ENCODE results near the gene TBCCD1. TPM values are rescaled to one million over a fixed set of nuclear protein-coding genes. Genes with fewer than 3 reads are reported as not detected.

TBCCD1 gene
- total RNA-seq = 15.6 and 20.0 TPM in 2 replicates

DNA sequence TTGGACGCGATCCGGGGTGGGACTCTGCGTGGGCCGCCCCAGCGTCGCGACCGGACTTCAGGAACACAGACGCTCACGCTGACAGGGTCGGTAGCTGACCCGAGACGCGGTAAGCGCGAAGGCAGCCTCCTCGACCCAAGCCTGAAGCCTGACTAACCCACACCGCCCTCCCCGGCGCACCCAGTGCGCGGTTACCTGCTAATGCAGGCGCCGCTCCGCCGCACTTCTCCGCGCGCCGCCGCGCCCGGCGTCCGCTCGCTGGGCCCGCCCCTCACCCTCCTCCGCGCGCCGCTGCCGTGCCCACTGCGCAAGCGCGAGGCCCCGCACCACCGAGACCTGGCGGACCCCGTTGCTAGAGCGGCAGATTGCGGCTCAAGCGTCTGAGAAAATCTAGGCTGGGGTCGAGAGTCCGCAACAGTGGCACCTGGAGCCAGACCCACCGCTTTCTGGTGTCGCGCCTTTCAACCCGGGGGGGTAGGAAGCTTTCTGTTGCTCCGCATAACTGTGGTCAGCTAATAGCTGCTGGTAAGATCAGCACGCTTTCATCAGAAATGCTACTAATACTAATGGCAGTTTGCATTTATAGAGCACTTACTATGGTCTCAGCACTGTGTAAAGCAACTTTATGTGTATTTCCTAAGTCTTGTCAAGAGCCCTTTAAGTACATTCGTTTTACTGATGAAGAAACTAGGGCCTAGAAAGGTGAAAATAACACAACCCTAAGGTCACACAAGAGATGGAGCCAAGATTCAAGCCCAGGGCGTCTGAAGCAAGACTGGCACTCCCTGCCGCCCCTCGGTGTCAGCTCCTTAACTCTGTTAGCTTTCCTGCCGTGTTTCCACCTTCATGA, at the start of gene TBCCD1:
Gene TBCCD1 (minus strand): TSS at position 268 of the 850 bp plus-strand sequence. CDS start 3,010 bp downstream, outside the sequence.
- Histone ChIP-seq H3K27me3 (ENCODE audit: insufficient read depth, low read length) (no peaks in the 10 kb centered on the region), H3K79me2 (ENCODE audit: insufficient read depth, low read length) (peaks cover 54% of the 10 kb centered on the region), H3K4me1 (ENCODE audit: insufficient read depth, low read length) (peaks cover 22% of the 10 kb centered on the region)

GRCh38 chr3:186616299-186616617, 49.1 kb upstream of the TBCCD1 start:
- no peaks in the 10 kb centered on the region for H3K36me3 ChIP-seq (ENCODE audit: insufficient read depth, low read length)
- no peak overlapping the region for H3K4me3 ChIP-seq (ENCODE audit: insufficient read depth, low read length)
- H2AFZ ChIP-seq (ENCODE audit: low read length) = no peak overlapping the region
- no peak overlapping the region for H3K4me2 ChIP-seq (ENCODE audit: insufficient read depth, low read length)
- no peaks in the 10 kb centered on the region for H3K79me2 ChIP-seq (ENCODE audit: insufficient read depth, low read length)
- no peaks in the 10 kb centered on the region for H4K20me1 ChIP-seq (ENCODE audit: insufficient read depth, low read length)
- H3K9me3 ChIP-seq (ENCODE audit: low read depth, low read length) = no peaks in the 10 kb centered on the region
- peaks cover 6% of the 10 kb centered on the region for H3K4me1 ChIP-seq (ENCODE audit: insufficient read depth, low read length)
- TF ChIP-seq, protein P1, sequence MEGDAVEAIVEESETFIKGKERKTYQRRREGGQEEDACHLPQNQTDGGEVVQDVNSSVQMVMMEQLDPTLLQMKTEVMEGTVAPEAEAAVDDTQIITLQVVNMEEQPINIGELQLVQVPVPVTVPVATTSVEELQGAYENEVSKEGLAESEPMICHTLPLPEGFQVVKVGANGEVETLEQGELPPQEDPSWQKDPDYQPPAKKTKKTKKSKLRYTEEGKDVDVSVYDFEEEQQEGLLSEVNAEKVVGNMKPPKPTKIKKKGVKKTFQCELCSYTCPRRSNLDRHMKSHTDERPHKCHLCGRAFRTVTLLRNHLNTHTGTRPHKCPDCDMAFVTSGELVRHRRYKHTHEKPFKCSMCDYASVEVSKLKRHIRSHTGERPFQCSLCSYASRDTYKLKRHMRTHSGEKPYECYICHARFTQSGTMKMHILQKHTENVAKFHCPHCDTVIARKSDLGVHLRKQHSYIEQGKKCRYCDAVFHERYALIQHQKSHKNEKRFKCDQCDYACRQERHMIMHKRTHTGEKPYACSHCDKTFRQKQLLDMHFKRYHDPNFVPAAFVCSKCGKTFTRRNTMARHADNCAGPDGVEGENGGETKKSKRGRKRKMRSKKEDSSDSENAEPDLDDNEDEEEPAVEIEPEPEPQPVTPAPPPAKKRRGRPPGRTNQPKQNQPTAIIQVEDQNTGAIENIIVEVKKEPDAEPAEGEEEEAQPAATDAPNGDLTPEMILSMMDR (IDR thresholded peaks at IDR 0.05; ENCODE audit: extremely low read depth, low read depth, low read length) = no peak
- DNase-seq (ENCODE audit: insufficient read length, low spot score, missing footprints) = no peak
- peaks cover 30% of the 10 kb centered on the region for H3K27me3 ChIP-seq (ENCODE audit: insufficient read depth, low read length)
- H3K27ac ChIP-seq (ENCODE audit: low read depth, low read length) = no peak overlapping the region

More for the DNA sequence above, at the start of gene TBCCD1:
- TF ChIP-seq, protein P1 (IDR thresholded peaks at IDR 0.05; ENCODE audit: extremely low read depth, low read depth, low read length) = no peak
- H3K4me3 ChIP-seq (ENCODE audit: insufficient read depth, low read length) = peak within 1 kb of the TSS; percentile 89
- H3K27ac ChIP-seq (ENCODE audit: low read depth, low read length) = peak within 1 kb of the TSS; percentile 76
- no peaks in the 10 kb centered on the region for H3K9me3 ChIP-seq (ENCODE audit: low read depth, low read length)
- DNase-seq (ENCODE audit: insufficient read length, low spot score, missing footprints) = peak; percentile 95
- H2AFZ ChIP-seq (ENCODE audit: low read length) = peak within 1 kb of the TSS; percentile 96
- peaks cover 9% of the 10 kb centered on the region for H3K36me3 ChIP-seq (ENCODE audit: insufficient read depth, low read length)
- H4K20me1 ChIP-seq (ENCODE audit: insufficient read depth, low read length) = peaks cover 6% of the 10 kb centered on the region
- H3K4me2 ChIP-seq (ENCODE audit: insufficient read depth, low read length) = peak within 1 kb of the TSS; percentile 99

GRCh38 chr3:186614597-186615483, 47.7 kb upstream of the TBCCD1 start:
- DNase-seq (ENCODE audit: insufficient read length, low spot score, missing footprints) = peak; percentile 89
- no peak overlapping the region for H3K4me2 ChIP-seq (ENCODE audit: insufficient read depth, low read length)
- no peaks in the 10 kb centered on the region for H4K20me1 ChIP-seq (ENCODE audit: insufficient read depth, low read length)
- no peaks in the 10 kb centered on the region for H3K9me3 ChIP-seq (ENCODE audit: low read depth, low read length)
- H2AFZ ChIP-seq (ENCODE audit: low read length) = no peak overlapping the region
- H3K4me3 ChIP-seq (ENCODE audit: insufficient read depth, low read length) = no peak overlapping the region
- TF ChIP-seq, protein P1 (IDR thresholded peaks at IDR 0.05; ENCODE audit: extremely low read depth, low read depth, low read length) = peak; percentile 99
- H3K27ac ChIP-seq (ENCODE audit: low read depth, low read length) = no peak overlapping the region
- H3K79me2 ChIP-seq (ENCODE audit: insufficient read depth, low read length) = no peaks in the 10 kb centered on the region
- H3K36me3 ChIP-seq (ENCODE audit: insufficient read depth, low read length) = no peaks in the 10 kb centered on the region
- peaks cover 26% of the 10 kb centered on the region for H3K27me3 ChIP-seq (ENCODE audit: insufficient read depth, low read length)
- peaks cover 6% of the 10 kb centered on the region for H3K4me1 ChIP-seq (ENCODE audit: insufficient read depth, low read length)

DNA sequence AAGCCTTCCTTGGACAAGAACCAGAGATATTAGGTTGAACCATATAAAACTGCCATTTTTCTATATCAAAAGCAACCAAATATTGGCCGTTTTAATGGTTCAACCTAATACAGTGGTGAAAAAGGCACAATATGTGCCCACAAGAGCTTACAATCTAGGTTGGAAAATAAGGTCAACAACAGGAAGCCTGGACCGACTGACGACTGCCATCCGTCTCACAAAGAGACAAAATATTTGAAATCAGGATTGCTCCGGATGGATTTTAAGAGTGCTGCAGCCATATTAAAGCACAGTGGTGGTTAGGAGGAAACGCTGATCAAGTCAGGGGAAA, 47.1 kb upstream of the TBCCD1 start:
- H3K4me2 ChIP-seq (ENCODE audit: insufficient read depth, low read length) = no peak overlapping the region
- no peak overlapping the region for H3K4me3 ChIP-seq (ENCODE audit: insufficient read depth, low read length)
- H3K79me2 ChIP-seq (ENCODE audit: insufficient read depth, low read length) = no peaks in the 10 kb centered on the region
- peaks cover 26% of the 10 kb centered on the region for H3K27me3 ChIP-seq (ENCODE audit: insufficient read depth, low read length)
- no peak for DNase-seq (ENCODE audit: insufficient read length, low spot score, missing footprints)
- no peak overlapping the region for H3K27ac ChIP-seq (ENCODE audit: low read depth, low read length)
- TF ChIP-seq, protein P1 (IDR thresholded peaks at IDR 0.05; ENCODE audit: extremely low read depth, low read depth, low read length) = no peak
- H2AFZ ChIP-seq (ENCODE audit: low read length) = no peak overlapping the region
- H4K20me1 ChIP-seq (ENCODE audit: insufficient read depth, low read length) = no peaks in the 10 kb centered on the region
- no peaks in the 10 kb centered on the region for H3K36me3 ChIP-seq (ENCODE audit: insufficient read depth, low read length)
- H3K4me1 ChIP-seq (ENCODE audit: insufficient read depth, low read length) = peaks cover 6% of the 10 kb centered on the region
- H3K9me3 ChIP-seq (ENCODE audit: low read depth, low read length) = no peaks in the 10 kb centered on the region
